MM.1S (cell line): ENCODE results near the gene SCYGR5.

Source experiments
- CTCF ChIP-seq: fragments of 300-600 bp; sonication (generic); IDR thresholded peaks from 2 replicates; pipeline ENCODE4 v1.5.1; 2016; ENCODE audit warnings: antibody characterized with exemption, low read length, mixed read lengths
- EZH2 ChIP-seq: fragments of 300-600 bp; sonication (generic); optimal IDR thresholded peaks from 2 replicates; pipeline ENCODE3; 2017; ENCODE audit warnings: low read depth, mild to moderate bottlenecking, antibody characterized with exemption, low read length, mixed read lengths

GRCh38 chr2:227703961-227704360 is 37.4 kb downstream of the SCYGR5 start:
- TF ChIP-seq EZH2 (no peak), CTCF (no peak)
